Right lobe of liver (tissue), 4 donors: ENCODE data around the gene DIPK2B.

Source experiments
- POLR2A ChIP-seq: fragments of 450-650 bp; IDR thresholded peaks from one replicate; pipeline ENCODE4 v1.6.1; 2017; ENCODE audit warnings: antibody characterized with exemption, mild to moderate bottlenecking
- TF ChIP-seq, protein P1 (sequence below), 4 donors: fragments of 200-600 bp in 3 of 4; fragments of 450-650 bp in 1 of 4; IDR thresholded peaks; one replicate each; pipeline versions ENCODE4 v1.5.1 to v1.8.0; 2016 to 2022; ENCODE audit warnings: antibody characterized with exemption in 4 of 4, mild to moderate bottlenecking in 2 of 4
- donor health status: DM: no; HTN: no; CAD: no.
- donor health status: DM: no; HTN: no; CAD: no.
- donor health status: DM: no; HTN: yes; CAD: no.

DNA sequence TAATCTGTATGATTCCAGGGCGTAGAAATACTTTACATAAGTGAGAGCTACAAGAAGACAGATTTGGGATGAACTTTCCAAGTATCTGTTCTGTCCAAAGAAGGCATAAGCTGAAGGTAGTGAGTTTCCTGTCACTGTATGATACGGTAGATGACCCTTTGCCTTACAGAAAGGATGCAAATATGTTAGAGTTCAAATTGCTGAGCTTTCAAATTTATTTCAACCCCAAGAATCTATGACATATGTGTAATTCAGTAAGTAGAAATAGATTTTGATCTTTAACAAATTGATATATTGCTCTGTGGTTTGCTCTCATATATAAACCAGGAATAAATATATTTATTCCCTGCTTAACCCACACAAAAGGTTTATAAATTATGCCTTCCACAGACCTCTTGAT, 16.5 kb downstream of the DIPK2B start:
- TF ChIP-seq, protein P1, sequence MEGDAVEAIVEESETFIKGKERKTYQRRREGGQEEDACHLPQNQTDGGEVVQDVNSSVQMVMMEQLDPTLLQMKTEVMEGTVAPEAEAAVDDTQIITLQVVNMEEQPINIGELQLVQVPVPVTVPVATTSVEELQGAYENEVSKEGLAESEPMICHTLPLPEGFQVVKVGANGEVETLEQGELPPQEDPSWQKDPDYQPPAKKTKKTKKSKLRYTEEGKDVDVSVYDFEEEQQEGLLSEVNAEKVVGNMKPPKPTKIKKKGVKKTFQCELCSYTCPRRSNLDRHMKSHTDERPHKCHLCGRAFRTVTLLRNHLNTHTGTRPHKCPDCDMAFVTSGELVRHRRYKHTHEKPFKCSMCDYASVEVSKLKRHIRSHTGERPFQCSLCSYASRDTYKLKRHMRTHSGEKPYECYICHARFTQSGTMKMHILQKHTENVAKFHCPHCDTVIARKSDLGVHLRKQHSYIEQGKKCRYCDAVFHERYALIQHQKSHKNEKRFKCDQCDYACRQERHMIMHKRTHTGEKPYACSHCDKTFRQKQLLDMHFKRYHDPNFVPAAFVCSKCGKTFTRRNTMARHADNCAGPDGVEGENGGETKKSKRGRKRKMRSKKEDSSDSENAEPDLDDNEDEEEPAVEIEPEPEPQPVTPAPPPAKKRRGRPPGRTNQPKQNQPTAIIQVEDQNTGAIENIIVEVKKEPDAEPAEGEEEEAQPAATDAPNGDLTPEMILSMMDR (IDR thresholded peaks at IDR 0.05): no peak
- no peak for TF ChIP-seq POLR2A
